Measurements from ENCODE around the gene C17orf67. TPM values are rescaled to one million over a fixed set of nuclear protein-coding genes. Genes with fewer than 3 reads are reported as not detected.

C17orf67 gene
- total RNA-seq, 1 experiment from 2014 or later, result 1.0 TPM

DNA sequence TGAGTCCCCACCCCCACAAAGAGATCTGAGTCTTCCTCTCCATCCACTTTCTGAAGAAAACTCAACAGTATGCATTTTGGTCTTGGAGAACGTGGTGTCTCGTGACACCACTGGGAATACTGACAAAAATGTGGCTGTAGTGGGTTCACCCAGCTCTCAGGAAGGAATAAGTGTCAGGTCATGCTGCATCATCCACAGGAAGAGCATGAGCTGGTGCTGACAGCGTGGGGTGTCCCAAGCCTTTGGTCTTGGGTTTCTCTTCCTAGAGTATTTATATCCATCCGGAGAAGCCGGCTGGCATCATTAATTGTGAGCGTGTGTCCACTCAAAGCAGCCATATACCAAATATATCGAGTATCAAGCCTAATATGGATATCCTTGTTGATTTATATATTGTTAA lies 55.9 kb downstream of the C17orf67 start:
- H4K91ac ChIP-seq (ENCODE audit: insufficient read length, low read depth, low read length), result no peak overlapping the region
- no peak overlapping the region for H3T11ph ChIP-seq (ENCODE audit: low read length)
- H3K9ac ChIP-seq (ENCODE audit: extremely low read depth, insufficient read length, low read length), result no peak overlapping the region
- Mint-ChIP-seq H3K27me3 (ENCODE audit: low read depth) (peaks cover 52% of the 10 kb centered on the region), H3K4me3 (no peak overlapping the region), H3K4me1 (peaks cover 11 to 14% of the 10 kb centered on the region in 2 experiments), H3K27ac (no peak overlapping the region), H3K9me3 (no peaks in the 10 kb centered on the region; a peak in 1 of 5 replicates), H3K36me3 (ENCODE audit: insufficient read depth in 1 of 3, low read depth in 3 of 3) (no peaks in the 10 kb centered on the region)
- TF ChIP-seq, protein P1, sequence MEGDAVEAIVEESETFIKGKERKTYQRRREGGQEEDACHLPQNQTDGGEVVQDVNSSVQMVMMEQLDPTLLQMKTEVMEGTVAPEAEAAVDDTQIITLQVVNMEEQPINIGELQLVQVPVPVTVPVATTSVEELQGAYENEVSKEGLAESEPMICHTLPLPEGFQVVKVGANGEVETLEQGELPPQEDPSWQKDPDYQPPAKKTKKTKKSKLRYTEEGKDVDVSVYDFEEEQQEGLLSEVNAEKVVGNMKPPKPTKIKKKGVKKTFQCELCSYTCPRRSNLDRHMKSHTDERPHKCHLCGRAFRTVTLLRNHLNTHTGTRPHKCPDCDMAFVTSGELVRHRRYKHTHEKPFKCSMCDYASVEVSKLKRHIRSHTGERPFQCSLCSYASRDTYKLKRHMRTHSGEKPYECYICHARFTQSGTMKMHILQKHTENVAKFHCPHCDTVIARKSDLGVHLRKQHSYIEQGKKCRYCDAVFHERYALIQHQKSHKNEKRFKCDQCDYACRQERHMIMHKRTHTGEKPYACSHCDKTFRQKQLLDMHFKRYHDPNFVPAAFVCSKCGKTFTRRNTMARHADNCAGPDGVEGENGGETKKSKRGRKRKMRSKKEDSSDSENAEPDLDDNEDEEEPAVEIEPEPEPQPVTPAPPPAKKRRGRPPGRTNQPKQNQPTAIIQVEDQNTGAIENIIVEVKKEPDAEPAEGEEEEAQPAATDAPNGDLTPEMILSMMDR (conservative IDR thresholded peaks at IDR 0.05), result no peak
- H4K8ac ChIP-seq (replicated peaks; ENCODE audit: insufficient read length, low read depth, low read length), result no peak overlapping the region
- H3K4ac ChIP-seq (ENCODE audit: low read depth, low read length), result no peak overlapping the region
- no CpG with 5 or more reads among the region's 7 CpGs for WGBS (ENCODE audit: extremely low coverage, insufficient read length, low lambda C conversion rate)
- H3K4me1 ChIP-seq (ENCODE audit: insufficient read depth, low read length), result no peaks in the 10 kb centered on the region
- H3K27me3 ChIP-seq (ENCODE audit: insufficient read depth, low read length), result no peaks in the 10 kb centered on the region; the same call in none of the 2 replicates
- H2BK5ac ChIP-seq (ENCODE audit: insufficient read length, low read length), result no peak overlapping the region
- no peak overlapping the region for H2BK120ac ChIP-seq (ENCODE audit: low read depth, low read length, poor library complexity, severe bottlenecking)
- H3K79me2 ChIP-seq (ENCODE audit: insufficient read depth, low read length), result no peaks in the 10 kb centered on the region
- H3K18ac ChIP-seq (ENCODE audit: insufficient read length, low read depth, low read length), result no peak overlapping the region
- no peak overlapping the region for H3K14ac ChIP-seq (ENCODE audit: insufficient read depth, low read length)
- H3K4me2 ChIP-seq (ENCODE audit: insufficient read depth, insufficient read length, low read length), result no peak overlapping the region
- H4K20me1 ChIP-seq (ENCODE audit: control insufficient read depth, insufficient read depth, insufficient read length), result peaks cover 2% of the 10 kb centered on the region
- no peak overlapping the region for H2AK5ac ChIP-seq (ENCODE audit: insufficient read length, low read length)
- H2AFZ ChIP-seq (ENCODE audit: low read length), result no peak overlapping the region
- no peaks in the 10 kb centered on the region for H3K23me2 ChIP-seq (ENCODE audit: insufficient read length, low read depth, low read length, poor library complexity, severe bottlenecking)
- no peak overlapping the region for H2BK12ac ChIP-seq (ENCODE audit: insufficient read length, low read depth, low read length)
- H3K56ac ChIP-seq (ENCODE audit: insufficient read length, low read depth, low read length), result no peak overlapping the region
- no peak overlapping the region for H2BK15ac ChIP-seq (ENCODE audit: low read depth, low read length)
- no peaks in the 10 kb centered on the region for H3K79me1 ChIP-seq (ENCODE audit: insufficient read depth, low read depth, low read length, poor library complexity, severe bottlenecking)
- no peak overlapping the region for H3K27ac ChIP-seq (ENCODE audit: insufficient read length, low read depth, low read length)
- H3K9me3 ChIP-seq (ENCODE audit: control insufficient read depth, low read depth, low read length), result no peaks in the 10 kb centered on the region
- DNase-seq, result no peak
- H3K23ac ChIP-seq (ENCODE audit: insufficient read length, low read depth, low read length), result no peak overlapping the region
- H4K5ac ChIP-seq (ENCODE audit: insufficient read length, low read depth, low read length), result no peak overlapping the region
- H2BK20ac ChIP-seq (ENCODE audit: low read depth, low read length, poor library complexity, severe bottlenecking), result no peak overlapping the region

Data from H9 (cell line).